Neuron (in vitro differentiated cells): ENCODE data around the gene NOL6.

Experiments
- H2AFZ ChIP-seq: one replicate; pipeline ENCODE4 v1.6.1; 2013; ENCODE audit warnings: low read depth, mild to moderate bottlenecking, inconsistent platforms, low read length, moderate library complexity
- H3K27me3 ChIP-seq: one replicate; pipeline ENCODE4 v1.6.1; 2013; ENCODE audit warnings: low read length; ENCODE audit not compliant: insufficient read depth
- H3K36me3 ChIP-seq: one replicate; pipeline ENCODE4 v1.6.1; 2013; ENCODE audit warnings: low read length; ENCODE audit not compliant: insufficient read depth
- H3K4me1 ChIP-seq: one replicate; pipeline ENCODE4 v1.6.1; 2013; ENCODE audit warnings: low read length; ENCODE audit not compliant: insufficient read depth
- H3K4me3 ChIP-seq: 2 replicates; pipeline ENCODE4 v1.5.1; 2013; ENCODE audit warnings: mild to moderate bottlenecking, low read length, moderate library complexity
- H3K9me3 ChIP-seq: one replicate; pipeline ENCODE4 v1.6.1; 2013; ENCODE audit warnings: low read length

The NOL6 gene

GRCh38 chr9:33442125-33442524 lies 31.6 kb downstream of the NOL6 start:
- Histone ChIP-seq H3K36me3 (no peaks in the 10 kb centered on the region), H2AFZ (no peak overlapping the region), H3K4me1 (peaks cover 9% of the 10 kb centered on the region), H3K4me3 (no peak overlapping the region), H3K9me3 (no peaks in the 10 kb centered on the region), H3K27me3 (peaks cover 25% of the 10 kb centered on the region)

DNA sequence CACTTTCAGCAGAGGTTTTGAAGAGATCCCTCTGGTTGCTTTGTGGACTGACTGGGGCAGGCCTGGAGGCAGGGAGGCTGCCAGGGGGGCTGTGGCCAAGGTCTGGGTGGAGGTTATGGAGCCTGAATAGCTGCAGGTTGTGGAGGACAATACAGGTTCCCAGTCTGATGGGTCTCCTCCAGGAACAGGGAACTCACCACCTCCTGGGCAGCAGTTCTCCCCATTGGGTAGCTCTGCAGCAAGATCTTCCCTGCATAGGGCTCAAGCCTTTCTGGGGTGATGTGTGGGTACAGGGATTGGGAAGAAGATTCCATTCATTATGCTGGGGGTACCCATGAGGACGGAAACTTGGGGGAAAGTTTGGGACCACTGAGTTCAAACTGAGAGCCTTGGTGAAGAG lies 33.1 kb downstream of the NOL6 start:
- Histone ChIP-seq H3K4me1 (no peaks in the 10 kb centered on the region), H2AFZ (no peak overlapping the region), H3K4me3 (no peak overlapping the region), H3K36me3 (no peaks in the 10 kb centered on the region), H3K9me3 (no peaks in the 10 kb centered on the region), H3K27me3 (peaks cover 17% of the 10 kb centered on the region)

DNA sequence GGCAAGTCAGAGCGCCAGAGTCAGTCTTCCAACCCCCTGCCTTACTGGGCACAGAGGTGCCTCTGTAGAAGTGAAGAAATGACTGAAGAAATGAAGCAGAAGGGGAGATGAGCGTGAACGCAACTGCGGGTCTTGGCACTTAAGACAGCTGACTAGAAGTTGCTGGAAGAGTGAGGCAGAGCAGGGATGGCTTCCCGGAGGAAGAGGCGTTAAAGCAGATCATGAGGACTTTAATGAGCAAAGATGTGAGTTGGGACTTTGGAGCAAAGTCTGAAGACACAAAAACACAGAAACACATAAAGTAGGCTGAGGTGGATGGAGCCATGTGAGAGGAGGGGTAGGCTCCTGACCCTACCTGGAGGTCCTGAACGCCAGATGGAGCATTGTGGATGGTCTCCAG lies 33.5 kb downstream of the NOL6 start:
- Histone ChIP-seq H3K9me3 (no peaks in the 10 kb centered on the region), H2AFZ (no peak overlapping the region), H3K4me3 (no peak overlapping the region), H3K36me3 (no peaks in the 10 kb centered on the region), H3K27me3 (peaks cover 14% of the 10 kb centered on the region), H3K4me1 (no peaks in the 10 kb centered on the region)

GRCh38 chr9:33439731-33440130 lies 34.0 kb downstream of the NOL6 start:
- Histone ChIP-seq H3K4me1 (no peaks in the 10 kb centered on the region), H3K36me3 (no peaks in the 10 kb centered on the region), H3K27me3 (peaks cover 10% of the 10 kb centered on the region), H2AFZ (no peak overlapping the region), H3K9me3 (no peaks in the 10 kb centered on the region), H3K4me3 (no peak overlapping the region)

- Histone ChIP-seq H2AFZ (no peak overlapping the region), H3K4me1 (no peaks in the 10 kb centered on the region), H3K4me3 (no peak overlapping the region), H3K9me3 (no peaks in the 10 kb centered on the region), H3K36me3 (no peaks in the 10 kb centered on the region), H3K27me3 (peaks cover 9% of the 10 kb centered on the region)
These were observed 34.6 kb downstream of the NOL6 start for GRCh38 chr9:33438926-33439680.

GRCh38 chr9:33437898-33438297 lies 35.8 kb downstream of the NOL6 start:
- no peaks in the 10 kb centered on the region for H3K4me1 ChIP-seq
- no peak overlapping the region for H2AFZ ChIP-seq
- H3K9me3 ChIP-seq, result no peaks in the 10 kb centered on the region
- H3K27me3 ChIP-seq, result peaks cover 3% of the 10 kb centered on the region
- no peaks in the 10 kb centered on the region for H3K36me3 ChIP-seq
- no peak overlapping the region for H3K4me3 ChIP-seq

GRCh38 chr9:33437205-33437604 lies 36.5 kb downstream of the NOL6 start:
- Histone ChIP-seq H3K9me3 (no peaks in the 10 kb centered on the region), H3K36me3 (no peaks in the 10 kb centered on the region), H2AFZ (no peak overlapping the region), H3K4me3 (no peak overlapping the region), H3K27me3 (peaks cover 3% of the 10 kb centered on the region), H3K4me1 (no peaks in the 10 kb centered on the region)

DNA sequence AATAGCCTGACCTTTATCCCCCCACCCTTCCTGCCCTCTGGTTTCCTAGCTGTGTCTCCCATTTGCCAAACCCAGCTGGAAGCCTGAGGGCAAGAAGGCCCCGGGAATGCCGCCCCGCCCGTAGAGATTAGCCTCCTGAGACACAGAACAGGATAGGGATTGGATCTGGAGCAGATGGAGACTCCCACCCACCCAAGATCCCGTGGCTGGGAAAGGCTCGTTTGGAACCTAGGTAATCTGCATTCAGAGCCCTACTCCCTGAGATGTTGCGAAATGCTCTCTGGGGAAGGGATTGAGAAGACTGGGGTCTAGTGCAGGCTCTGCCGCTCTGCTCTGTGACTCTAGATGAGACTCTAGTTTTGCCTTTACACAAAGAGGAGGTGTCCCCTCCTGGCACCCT lies 37.3 kb downstream of the NOL6 start:
- no peak overlapping the region for H3K4me3 ChIP-seq
- no peaks in the 10 kb centered on the region for H3K4me1 ChIP-seq
- no peaks in the 10 kb centered on the region for H3K9me3 ChIP-seq
- H3K27me3 ChIP-seq, result peaks cover 3% of the 10 kb centered on the region
- no peaks in the 10 kb centered on the region for H3K36me3 ChIP-seq
- H2AFZ ChIP-seq, result no peak overlapping the region

DNA sequence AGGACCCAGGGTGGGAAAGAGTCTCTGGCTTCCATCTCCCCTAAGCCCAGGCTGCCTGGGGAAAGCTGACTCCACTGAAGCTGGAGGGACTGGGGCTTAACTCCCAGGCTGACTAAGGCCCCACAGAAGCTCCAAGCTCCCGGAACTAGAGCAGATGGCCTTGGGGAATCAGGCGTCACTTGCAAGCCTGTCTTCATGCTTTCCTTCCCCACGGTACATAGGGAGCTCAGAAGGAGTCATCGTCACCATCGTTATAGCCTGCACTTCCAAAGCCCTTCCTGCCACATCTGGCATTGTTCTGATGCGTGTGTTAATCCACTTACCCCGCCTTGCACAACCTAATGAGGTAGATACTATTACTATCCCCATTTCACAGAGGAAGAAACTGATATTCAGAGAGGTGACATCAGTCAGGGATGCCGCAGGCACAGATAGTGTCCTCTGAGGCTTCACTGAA lies 37.9 kb downstream of the NOL6 start:
- H3K4me1 ChIP-seq, result no peaks in the 10 kb centered on the region
- H3K4me3 ChIP-seq, result no peak overlapping the region
- H3K27me3 ChIP-seq, result peaks cover 3% of the 10 kb centered on the region
- no peaks in the 10 kb centered on the region for H3K9me3 ChIP-seq
- H2AFZ ChIP-seq, result no peak overlapping the region
- no peaks in the 10 kb centered on the region for H3K36me3 ChIP-seq

GRCh38 chr9:33434317-33435105 lies 39.2 kb downstream of the NOL6 start:
- Histone ChIP-seq H3K9me3 (no peaks in the 10 kb centered on the region), H3K4me3 (no peak overlapping the region), H3K4me1 (no peaks in the 10 kb centered on the region), H3K27me3 (peaks cover 3% of the 10 kb centered on the region), H2AFZ (no peak overlapping the region), H3K36me3 (no peaks in the 10 kb centered on the region)

GRCh38 chr9:33433871-33434270 lies 39.9 kb downstream of the NOL6 start:
- no peak overlapping the region for H2AFZ ChIP-seq
- no peaks in the 10 kb centered on the region for H3K36me3 ChIP-seq
- H3K4me1 ChIP-seq, result no peaks in the 10 kb centered on the region
- no peak overlapping the region for H3K4me3 ChIP-seq
- H3K27me3 ChIP-seq, result peaks cover 3% of the 10 kb centered on the region
- H3K9me3 ChIP-seq, result no peaks in the 10 kb centered on the region

DNA sequence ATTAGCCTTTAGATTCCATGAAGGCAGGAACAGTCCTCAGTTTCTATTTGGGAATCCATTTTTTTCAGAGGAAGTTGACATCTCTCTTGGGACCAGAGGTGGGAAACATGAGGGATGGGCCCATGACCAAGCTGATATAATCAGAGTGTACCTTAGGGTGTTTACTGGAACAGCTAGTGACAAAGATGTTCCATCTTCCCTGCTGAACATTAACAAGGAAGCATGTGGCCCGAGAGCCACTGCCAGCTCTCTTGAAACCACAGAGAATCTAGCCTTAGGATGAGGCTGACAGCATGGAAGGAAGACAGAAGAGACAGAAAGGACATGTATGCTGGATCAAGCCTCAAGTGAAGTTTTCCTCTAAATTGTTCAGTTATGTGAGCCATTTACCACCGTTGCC lies 42.3 kb downstream of the NOL6 start:
- no peaks in the 10 kb centered on the region for H3K4me1 ChIP-seq
- no peak overlapping the region for H3K4me3 ChIP-seq
- peaks cover under 1% of the 10 kb centered on the region for H3K27me3 ChIP-seq
- no peaks in the 10 kb centered on the region for H3K36me3 ChIP-seq
- no peaks in the 10 kb centered on the region for H3K9me3 ChIP-seq
- H2AFZ ChIP-seq, result no peak overlapping the region

GRCh38 chr9:33430942-33431341 lies 42.8 kb downstream of the NOL6 start:
- Histone ChIP-seq H3K4me1 (no peaks in the 10 kb centered on the region), H3K27me3 (no peaks in the 10 kb centered on the region), H3K4me3 (no peak overlapping the region), H2AFZ (no peak overlapping the region), H3K36me3 (no peaks in the 10 kb centered on the region), H3K9me3 (no peaks in the 10 kb centered on the region)
